Measurements from ENCODE around the gene PEG3. TPM values are rescaled to one million over a fixed set of nuclear protein-coding genes. Genes with fewer than 3 reads are reported as not detected.

PEG3 gene
- total RNA-seq, 1 experiment from 2014 or later, result 0.83 TPM

GRCh38 chr19:56806639-56807038 is 33.9 kb downstream of the PEG3 start (continued):
- no peak for TF ChIP-seq ZNF532 (CRISPR knock-in tag; IDR thresholded peaks at IDR 0.05; ENCODE audit: borderline replicate concordance)

Other genes with a start within 250 kb of the PEG3 start
- 6.7 to 8.0 TPM (median 7.0 TPM) in 3 replicates for gene ZNF71, start 245.4 kb downstream of the PEG3 start, total RNA-seq (2021)
- 0.15 to 0.39 TPM (median 0.34 TPM) in 3 replicates for gene SMIM17, start 197.6 kb downstream of the PEG3 start, total RNA-seq (2021)
- gene ZNF835, start 169.0 kb downstream of the PEG3 start, total RNA-seq (2021), result 0.16 to 0.17 TPM in 2 of 3 replicates, not detected in the other
- not detected in 3 replicates for gene ZIM2, start within 50 bp of the PEG3 start, total RNA-seq (2021)

Measured in WTC11 (cell line).